ENCODE data around the gene ADH1C. TPM values are rescaled to one million over a fixed set of nuclear protein-coding genes. Genes with fewer than 3 reads are reported as not detected.
"Not testable (repeated sequence)": the region's sequence is repeated elsewhere in the genome, so short reads cannot be mapped to it uniquely, and the experiment has no call there.

The ADH1C gene
- total RNA-seq, 1 experiment from 2014 or later, result not detected

GRCh38 chr4:99359480-99360204 lies 7.1 kb upstream of the ADH1C start:
- no peak for DNase-seq (ENCODE audit: low read depth)

GRCh38 chr4:99357948-99358347 lies 5.4 kb upstream of the ADH1C start:
- DNase-seq (ENCODE audit: low read depth), result no peak

- DNase-seq (ENCODE audit: low read depth), result no peak
Observed at GRCh38 chr4:99356992-99357391, 4.4 kb upstream of the ADH1C start.

DNA sequence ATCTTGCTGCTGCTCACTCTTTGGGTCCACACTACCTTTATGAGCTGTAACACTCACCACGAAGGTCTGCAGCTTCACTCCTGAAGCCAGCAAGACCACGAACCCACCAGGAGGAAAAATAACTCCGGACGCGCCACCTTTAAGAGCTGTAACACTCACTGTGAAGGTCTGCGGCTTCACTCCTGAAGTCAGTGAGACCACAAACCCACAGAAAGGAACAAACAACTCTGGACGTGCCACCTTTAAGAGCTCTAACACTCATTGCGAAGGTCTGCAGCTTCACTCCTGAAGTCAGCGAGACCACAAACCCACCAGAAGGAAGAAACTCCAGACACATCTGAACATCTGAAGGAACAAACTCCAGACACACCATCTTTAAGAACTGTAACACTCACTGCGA lies 3.6 kb upstream of the ADH1C start:
- not testable (repeated sequence) for DNase-seq (ENCODE audit: low read depth)

- no peak for DNase-seq (ENCODE audit: low read depth)
Observed at GRCh38 chr4:99351487-99351886, 1.1 kb downstream of the ADH1C start.

GRCh38 chr4:99349338-99349737 lies 3.2 kb downstream of the ADH1C start:
- no peak for DNase-seq (ENCODE audit: low read depth)

- DNase-seq (ENCODE audit: low read depth), result not testable (repeated sequence)
Observed at GRCh38 chr4:99342624-99343023, 9.9 kb downstream of the ADH1C start.

GRCh38 chr4:99341426-99341825 lies 11.1 kb downstream of the ADH1C start:
- no peak for DNase-seq (ENCODE audit: low read depth)

- no peak for DNase-seq (ENCODE audit: low read depth)
Observed at GRCh38 chr4:99339172-99339571, 13.4 kb downstream of the ADH1C start.

DNA sequence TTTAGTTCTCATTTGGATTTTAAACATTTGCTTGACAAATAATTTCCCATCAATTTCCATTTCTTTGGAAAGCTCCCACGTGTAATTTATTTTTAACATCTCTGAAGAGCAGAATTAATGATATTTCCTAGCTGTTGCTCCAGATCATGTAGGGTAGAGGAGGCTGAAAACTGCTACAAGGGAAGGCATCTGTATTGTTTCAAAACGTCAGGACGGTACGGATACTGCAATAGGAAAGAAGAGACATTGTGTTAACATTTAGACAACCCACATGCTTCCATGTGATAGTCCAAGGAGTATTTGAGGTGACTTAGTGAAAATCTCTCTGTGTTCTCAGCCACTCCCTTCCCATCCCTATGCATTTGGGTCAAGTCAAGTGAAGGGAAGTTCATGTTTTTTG lies 16.0 kb downstream of the ADH1C start:
- no peak for DNase-seq (ENCODE audit: low read depth)

DNA sequence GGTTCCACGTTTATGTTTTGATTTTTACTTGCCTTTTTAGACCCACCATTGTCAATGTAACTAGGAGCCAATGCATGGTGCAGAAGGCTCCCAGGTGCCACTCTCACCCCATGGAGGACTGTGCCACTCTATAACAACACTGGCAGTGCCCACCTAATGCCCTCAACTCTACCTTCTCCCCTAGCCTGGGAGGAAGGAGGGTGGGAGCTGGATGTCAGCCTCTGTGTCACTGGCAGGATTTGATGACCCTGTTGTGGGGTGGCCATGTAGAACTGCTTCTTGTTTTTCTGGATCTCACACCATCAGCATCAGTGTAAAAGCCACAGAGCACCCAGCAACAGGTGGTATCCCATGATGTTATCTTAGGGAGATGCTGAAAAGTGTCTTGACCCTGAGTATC lies 17.7 kb downstream of the ADH1C start:
- no peak for DNase-seq (ENCODE audit: low read depth)

DNA sequence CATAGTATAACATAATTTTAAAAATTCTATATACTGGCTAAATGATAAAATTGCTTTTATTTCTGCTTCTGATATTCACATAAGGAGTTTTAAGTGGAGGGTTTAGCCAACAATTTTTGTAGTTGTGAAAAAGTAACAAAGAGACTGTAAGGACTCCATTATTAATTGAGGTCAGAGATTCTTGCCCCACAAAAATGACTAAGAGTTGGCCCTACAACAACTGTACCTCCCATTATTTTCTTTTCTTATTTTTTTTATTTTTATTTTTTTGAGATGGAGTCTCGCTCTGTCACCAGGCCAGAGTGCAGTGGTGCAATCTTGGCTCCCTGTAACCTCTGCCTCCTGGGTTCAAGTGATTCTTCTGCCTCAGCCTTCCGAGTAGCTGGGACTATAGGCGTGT lies 21.9 kb downstream of the ADH1C start:
- DNase-seq (ENCODE audit: low read depth), result no peak

- DNase-seq (ENCODE audit: low read depth), result no peak
Observed at GRCh38 chr4:99329876-99330275, 22.7 kb downstream of the ADH1C start.

GRCh38 chr4:99324979-99325378 lies 27.6 kb downstream of the ADH1C start:
- no peak for DNase-seq (ENCODE audit: low read depth)

DNA sequence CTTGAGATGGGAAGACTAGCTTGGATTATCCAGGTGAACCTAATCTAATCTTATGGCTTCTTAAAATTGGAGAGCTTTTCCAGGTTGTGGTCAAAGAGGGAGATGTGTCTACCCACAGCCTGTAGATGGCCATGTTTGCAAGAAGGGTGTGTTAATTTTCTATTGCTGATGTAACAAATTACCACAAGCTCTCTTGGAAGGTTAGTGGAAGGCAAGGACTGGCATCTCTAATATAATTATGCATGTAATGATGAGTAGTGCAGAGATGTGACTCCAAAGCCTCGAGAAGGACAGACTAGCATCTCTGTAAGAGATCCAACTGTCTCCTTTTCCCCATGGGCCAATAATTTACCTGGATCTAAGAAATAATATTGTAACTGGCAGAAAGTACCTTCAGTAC lies 28.2 kb downstream of the ADH1C start:
- DNase-seq (ENCODE audit: low read depth), result no peak

- DNase-seq (ENCODE audit: low read depth), result no peak
Observed at GRCh38 chr4:99323756-99324155, 28.8 kb downstream of the ADH1C start.

- DNase-seq (ENCODE audit: low read depth), result no peak
Observed at GRCh38 chr4:99321241-99322191, 31.0 kb downstream of the ADH1C start, which contains the start of gene ADH1B. Gene ADH1B, minus strand, starts transcription at chr4:99321401. Its CDS starts 70 bp downstream, at chr4:99321331.

GRCh38 chr4:99317811-99318210 lies 34.7 kb downstream of the ADH1C start:
- not testable (repeated sequence) for DNase-seq (ENCODE audit: low read depth)

DNA sequence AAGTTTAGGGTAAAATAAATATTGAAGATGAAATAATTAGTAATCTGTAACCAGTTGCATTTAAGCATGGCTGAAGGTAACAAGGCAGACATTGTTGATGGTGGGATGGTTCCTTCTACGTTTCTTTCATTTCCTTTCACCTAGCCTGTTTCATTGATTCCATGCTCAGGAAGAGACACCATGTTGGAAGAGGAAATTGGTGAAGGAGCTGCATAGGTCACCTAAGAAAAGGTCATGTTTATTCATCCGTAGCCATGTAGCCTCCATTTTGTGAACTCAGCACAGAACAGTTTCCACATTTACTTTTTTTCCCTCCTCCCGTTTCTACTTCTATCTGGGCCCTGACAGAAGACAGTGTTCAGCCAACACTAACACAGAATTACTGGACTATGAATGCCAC lies 35.2 kb downstream of the ADH1C start:
- no peak for DNase-seq (ENCODE audit: low read depth)

DNA sequence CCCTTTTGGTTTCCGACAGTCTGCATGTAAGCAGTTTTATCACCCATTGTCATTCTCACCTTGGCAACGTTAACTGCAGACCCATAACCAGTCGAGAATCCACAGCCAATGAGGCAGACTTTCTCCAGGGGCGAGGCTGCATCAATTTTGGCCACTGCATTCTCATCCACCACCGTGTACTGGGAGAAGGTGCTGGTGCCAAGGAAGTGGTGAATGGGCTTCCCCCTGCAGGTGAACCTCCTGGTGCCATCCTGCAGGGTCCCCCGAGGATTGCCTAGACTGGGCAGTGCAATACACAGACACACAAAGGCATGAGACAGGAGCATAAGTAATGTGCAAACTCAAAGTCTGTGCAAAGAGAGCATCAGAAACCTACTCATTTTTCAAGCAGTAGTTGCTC lies 36.7 kb downstream of the ADH1C start:
- no peak for DNase-seq (ENCODE audit: low read depth)

GRCh38 chr4:99314211-99314610 lies 38.3 kb downstream of the ADH1C start:
- no peak for DNase-seq (ENCODE audit: low read depth)

- no peak for DNase-seq (ENCODE audit: low read depth)
Observed at GRCh38 chr4:99310389-99310788, 42.2 kb downstream of the ADH1C start.
